Measurements from ENCODE around the gene PPP4R2. TPM values are rescaled to one million over a fixed set of nuclear protein-coding genes. Genes with fewer than 3 reads are reported as not detected.

PPP4R2 gene
- total and polyA plus RNA-seq, 9 donors: 19.2 to 95.1 (median 77.6) TPM

DNA sequence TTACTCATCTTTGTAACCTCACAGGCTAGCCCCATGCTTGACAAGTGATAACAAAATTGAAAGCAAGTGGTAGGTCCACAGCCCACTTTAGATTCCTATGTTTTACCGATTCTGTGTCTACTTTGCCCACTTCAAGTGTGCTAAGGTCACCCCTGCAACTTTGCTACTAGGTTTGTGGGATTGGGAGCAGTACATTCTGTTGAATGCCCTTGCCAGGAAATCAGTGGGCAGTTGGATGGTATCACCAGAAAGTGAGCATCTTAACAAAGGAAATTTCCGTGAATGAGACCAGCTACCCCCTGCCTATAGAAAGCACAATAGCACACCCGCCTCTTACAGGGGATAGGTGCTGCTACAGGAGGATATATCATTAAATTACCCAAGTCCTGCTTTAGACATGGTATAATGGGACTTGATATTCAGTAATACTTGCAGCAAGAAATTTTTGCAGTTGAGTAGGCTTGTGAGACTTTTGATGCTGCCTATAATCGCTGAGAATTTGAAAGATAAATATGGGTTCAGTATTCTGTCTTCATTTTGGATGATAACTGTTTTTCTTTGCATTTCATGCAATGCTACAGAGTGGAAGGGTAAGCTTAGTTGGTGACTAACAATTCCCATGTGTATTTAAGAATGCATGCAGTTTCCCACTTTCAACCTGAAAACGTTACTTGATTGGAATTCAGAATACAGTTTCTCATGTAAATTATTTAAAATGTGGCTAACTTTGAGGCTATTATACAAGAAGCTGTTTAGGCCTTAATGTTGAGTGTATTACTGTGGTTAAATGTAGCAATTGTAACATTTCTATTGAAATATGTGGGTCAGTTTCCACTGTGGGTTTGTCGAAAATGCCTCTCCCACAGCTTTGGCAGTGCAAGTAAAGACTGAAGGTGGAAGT is 74.3 kb downstream of the PPP4R2 start:
- 41 to 45% (median 44%) methylated on average over 6 of the region's 6 CpGs for WGBS, 3 donors
- intact Hi-C loops (cut with DNase I): loop anchor here in 1 of 4 donors (10.0 kb wide), 2 partner anchors 126 to 226 kb away; partner anchors contain the start of gene SHQ1
- Histone ChIP-seq H3K36me3 (no peaks in the 10 kb centered on the region), H3K27ac (no peak overlapping the region), H3K4me1 (ENCODE audit: insufficient read depth) (peaks cover 4% of the 10 kb centered on the region), H3K27me3 (no peaks in the 10 kb centered on the region), H3K4me3 (no peak overlapping the region), H3K9me3 (no peaks in the 10 kb centered on the region)
- no peak for DNase-seq
- TF ChIP-seq POLR2A (IDR thresholded peaks at IDR 0.05) (no peak), EP300 (IDR thresholded peaks at IDR 0.05) (no peak), CTCF (IDR thresholded peaks at IDR 0.05) (no peak)

DNA sequence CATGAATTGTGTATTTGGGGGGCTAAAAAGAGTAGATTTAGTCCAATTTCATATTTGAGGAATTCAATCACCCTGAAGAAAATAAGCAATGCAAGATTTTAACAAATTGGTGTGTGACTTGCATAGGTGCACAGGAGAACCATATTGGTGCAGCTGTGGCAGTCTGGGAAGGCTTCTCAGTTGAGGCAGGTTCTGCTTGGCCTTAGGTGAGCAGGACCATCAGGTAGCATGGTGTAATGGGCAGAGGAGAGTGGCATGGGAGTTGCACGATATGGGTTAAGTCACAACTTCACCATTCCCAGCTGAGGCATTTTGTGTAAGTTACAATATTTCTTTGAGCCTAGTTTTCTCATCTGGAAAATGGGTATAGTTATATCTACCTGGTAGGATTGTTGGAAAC is 75.3 kb downstream of the PPP4R2 start:
- intact Hi-C loops (cut with DNase I): loop anchor here in 1 of 4 donors (10.0 kb wide), 2 partner anchors 127 to 227 kb away; partner anchors contain the start of gene SHQ1
- TF ChIP-seq POLR2A (IDR thresholded peaks at IDR 0.05) (no peak), CTCF (IDR thresholded peaks at IDR 0.05) (no peak), EP300 (IDR thresholded peaks at IDR 0.05) (no peak)
- H3K36me3 ChIP-seq: no peaks in the 10 kb centered on the region
- H3K27me3 ChIP-seq: no peaks in the 10 kb centered on the region
- no peak overlapping the region for H3K27ac ChIP-seq
- H3K9me3 ChIP-seq: no peaks in the 10 kb centered on the region
- no peak overlapping the region for H3K4me3 ChIP-seq
- peaks cover 4% of the 10 kb centered on the region for H3K4me1 ChIP-seq (ENCODE audit: insufficient read depth)
- no peak for DNase-seq
- WGBS, 3 donors: 85 to 94% (median 90%) methylated on average over 1 of the region's 1 CpG

DNA sequence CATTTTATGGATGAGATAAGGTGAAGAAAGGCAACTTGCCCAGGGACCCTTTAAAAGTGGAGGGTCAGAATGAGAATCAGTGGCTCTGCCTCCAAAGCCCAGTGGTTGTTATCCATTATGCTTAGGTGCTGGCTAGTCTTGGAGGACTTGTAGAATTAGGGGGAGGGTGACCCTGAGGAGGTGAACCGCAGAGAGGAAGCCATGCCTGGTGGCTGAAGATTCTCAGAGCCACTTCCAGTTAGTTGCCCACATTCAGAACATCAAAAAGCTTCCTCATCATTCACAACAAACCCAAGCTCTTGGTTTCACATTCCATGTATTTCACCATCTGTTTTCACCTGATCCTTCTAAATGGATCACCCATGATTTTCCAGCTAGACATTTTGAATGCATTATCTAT is 76.0 kb downstream of the PPP4R2 start:
- no peak for DNase-seq
- Histone ChIP-seq H3K4me3 (no peak overlapping the region), H3K36me3 (no peaks in the 10 kb centered on the region), H3K27ac (no peak overlapping the region), H3K27me3 (no peaks in the 10 kb centered on the region), H3K9me3 (no peaks in the 10 kb centered on the region), H3K4me1 (ENCODE audit: insufficient read depth) (peaks cover 4% of the 10 kb centered on the region)
- intact Hi-C loops (cut with DNase I): loop anchor here in 1 of 4 donors (10.0 kb wide), 2 partner anchors 128 to 228 kb away; partner anchors contain the start of gene SHQ1
- 54 to 79% (median 68%) methylated on average over 1 of the region's 1 CpG for whole genome bisulfite sequencing, 3 donors
- TF ChIP-seq EP300 (IDR thresholded peaks at IDR 0.05) (no peak), CTCF (IDR thresholded peaks at IDR 0.05) (no peak)

GRCh38 chr3:73073091-73073707 is 76.6 kb downstream of the PPP4R2 start:
- Histone ChIP-seq H3K27me3 (no peaks in the 10 kb centered on the region), H3K27ac (no peak overlapping the region), H3K9me3 (no peaks in the 10 kb centered on the region), H3K36me3 (no peaks in the 10 kb centered on the region), H3K4me3 (no peak overlapping the region), H3K4me1 (ENCODE audit: insufficient read depth) (peaks cover 4% of the 10 kb centered on the region)
- WGBS, 3 donors: 47 to 64% (median 49%) methylated on average over 4 of the region's 4 CpGs
- TF ChIP-seq EP300 (IDR thresholded peaks at IDR 0.05): no peak
- no peak for TF ChIP-seq CTCF (IDR thresholded peaks at IDR 0.05)
- TF ChIP-seq POLR2A (IDR thresholded peaks at IDR 0.05): no peak
- DNase-seq: no peak
- intact Hi-C loops (cut with DNase I): loop anchor here in 1 of 4 donors (10.0 kb wide), 2 partner anchors 128 to 228 kb away; partner anchors contain the start of gene SHQ1
